T-helper 1 cell (primary cell): ENCODE measurements around the gene NXPH4.

Experiments used
- DNase-seq, 5 donors: peaks; one replicate each; pipeline ENCODE4 v3.0.0-alpha.2; 2012 to 2020

Gene NXPH4

DNA sequence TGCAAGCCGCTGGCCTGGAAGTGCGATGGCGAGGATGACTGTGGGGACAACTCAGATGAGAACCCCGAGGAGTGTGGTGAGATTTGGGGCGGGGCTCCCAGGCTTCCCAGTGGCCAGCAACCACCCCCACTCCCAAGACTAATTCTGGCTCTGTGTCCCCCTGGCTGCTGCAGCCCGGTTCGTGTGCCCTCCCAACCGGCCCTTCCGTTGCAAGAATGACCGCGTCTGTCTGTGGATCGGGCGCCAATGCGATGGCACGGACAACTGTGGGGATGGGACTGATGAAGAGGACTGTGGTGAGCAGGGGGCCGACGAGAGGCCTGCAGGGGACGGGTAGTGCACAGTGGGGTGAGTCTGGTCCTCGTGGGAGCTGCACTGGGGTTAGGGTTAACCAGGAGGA is 12.1 kb upstream of the NXPH4 start:
- DNase-seq, result no peak

DNA sequence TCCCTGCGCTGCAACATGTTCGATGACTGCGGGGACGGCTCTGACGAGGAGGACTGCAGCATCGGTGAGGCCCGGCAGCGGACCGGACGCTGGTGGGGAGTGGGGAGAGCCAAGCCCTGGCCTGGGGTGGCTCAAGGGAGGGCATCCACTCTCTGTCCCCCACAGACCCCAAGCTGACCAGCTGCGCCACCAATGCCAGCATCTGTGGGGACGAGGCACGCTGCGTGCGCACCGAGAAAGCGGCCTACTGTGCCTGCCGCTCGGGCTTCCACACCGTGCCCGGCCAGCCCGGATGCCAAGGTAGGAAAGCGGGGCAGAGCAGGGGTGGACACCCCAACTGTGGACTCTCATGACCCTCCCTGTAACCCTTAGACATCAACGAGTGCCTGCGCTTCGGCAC is 11.4 kb upstream of the NXPH4 start:
- no peak for DNase-seq

DNA sequence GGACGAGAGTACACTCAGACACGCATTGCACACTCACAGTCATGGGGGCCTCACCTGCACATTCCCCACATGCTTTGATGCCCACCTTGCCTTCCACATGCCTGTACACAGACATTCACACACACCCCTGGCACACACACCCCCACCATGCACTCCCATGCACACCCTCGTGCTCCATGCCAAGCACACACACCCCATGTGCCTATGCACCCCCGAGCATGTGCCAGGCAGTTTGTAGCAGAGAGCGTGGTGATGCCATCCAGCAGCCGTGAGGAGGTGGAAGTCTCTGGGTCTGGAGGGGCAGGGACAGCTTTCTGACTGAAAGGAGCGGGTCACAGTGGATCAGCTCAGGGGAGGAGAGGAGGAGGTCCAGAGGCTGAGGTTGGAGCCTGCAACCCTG is 10.7 kb upstream of the NXPH4 start:
- no peak for DNase-seq

DNA sequence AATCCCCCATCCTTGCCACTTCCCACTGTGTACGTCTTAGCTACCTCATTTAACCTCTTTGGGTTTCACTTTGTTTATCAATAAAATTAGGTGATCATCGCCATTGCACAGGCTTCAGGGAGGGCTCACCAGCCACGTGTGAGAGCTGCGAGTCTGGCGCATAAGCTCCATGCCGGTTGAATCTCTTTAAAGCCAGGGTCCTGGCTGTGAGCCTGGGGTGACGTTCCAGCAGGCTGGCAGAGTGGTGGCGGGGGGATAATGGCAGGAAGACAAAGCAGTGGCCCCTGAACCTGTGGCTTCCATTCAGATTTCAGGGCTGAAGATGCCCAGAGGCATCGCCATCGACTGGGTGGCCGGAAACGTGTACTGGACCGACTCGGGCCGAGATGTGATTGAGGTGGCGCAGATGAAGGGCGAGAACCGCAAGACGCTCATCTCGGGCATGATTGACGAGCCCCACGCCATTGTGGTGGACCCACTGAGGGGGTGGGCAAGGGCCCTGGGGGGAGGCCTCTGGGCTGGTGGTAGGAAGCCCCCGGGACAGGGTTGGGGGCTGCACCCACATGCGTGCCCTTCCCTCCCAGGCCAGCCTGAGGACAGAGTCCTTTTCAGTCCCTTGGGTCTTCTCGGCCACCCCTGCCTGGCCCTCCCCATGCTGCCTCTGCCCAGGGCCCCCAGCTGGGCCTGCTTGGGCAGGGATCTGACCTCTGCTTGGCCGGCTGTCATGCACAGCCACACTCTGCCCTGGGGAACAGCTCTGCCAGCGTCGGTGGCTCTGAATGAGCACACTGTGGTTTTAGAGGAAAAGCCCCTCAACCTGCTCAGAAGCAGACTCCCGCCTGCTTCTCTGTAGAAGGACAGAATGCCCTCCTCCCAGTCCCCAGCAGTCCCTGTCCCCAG is 8.6 kb upstream of the NXPH4 start:
- DNase-seq, result no peak

DNA sequence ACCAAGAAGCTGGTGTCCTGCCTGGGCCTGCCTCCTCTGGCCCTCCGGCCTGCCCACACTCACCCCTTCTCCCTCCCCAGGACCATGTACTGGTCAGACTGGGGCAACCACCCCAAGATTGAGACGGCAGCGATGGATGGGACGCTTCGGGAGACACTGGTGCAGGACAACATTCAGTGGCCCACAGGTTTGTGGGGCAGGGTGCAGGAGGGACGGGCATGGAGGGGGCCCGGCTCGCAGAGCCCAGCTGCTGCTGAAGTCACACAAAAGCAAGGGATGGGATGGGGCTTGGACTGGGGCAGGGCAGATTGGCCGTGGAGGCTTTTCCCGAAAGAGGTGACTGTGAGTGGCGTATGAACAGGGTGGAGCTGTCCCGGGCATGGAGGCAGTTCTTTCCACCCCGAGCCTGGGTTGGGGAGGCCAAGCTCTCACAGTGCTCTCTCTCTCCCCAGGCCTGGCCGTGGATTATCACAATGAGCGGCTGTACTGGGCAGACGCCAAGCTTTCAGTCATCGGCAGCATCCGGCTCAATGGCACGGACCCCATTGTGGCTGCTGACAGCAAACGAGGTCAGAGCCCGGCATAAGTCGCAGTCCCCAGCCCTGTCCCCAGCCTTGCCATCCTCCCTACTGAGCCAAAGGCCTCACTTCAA is 7.8 kb upstream of the NXPH4 start:
- no peak for DNase-seq

DNA sequence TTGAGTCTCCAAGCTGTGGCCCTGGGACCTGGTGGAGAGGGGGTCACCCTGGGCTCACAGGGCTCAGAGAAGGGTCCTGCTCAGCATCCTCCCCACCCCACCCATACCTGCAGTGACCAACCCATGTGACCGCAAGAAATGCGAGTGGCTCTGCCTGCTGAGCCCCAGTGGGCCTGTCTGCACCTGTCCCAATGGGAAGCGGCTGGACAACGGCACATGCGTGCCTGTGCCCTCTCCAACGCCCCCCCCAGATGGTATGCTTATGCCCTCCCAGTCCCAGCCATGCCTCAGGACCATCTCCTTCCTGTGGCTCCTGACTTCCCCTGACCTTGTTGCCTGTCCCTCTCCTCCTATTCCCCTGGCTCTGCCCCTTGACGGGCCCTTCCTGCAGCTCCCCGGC is 6.7 kb upstream of the NXPH4 start:
- DNase-seq, result no peak

DNA sequence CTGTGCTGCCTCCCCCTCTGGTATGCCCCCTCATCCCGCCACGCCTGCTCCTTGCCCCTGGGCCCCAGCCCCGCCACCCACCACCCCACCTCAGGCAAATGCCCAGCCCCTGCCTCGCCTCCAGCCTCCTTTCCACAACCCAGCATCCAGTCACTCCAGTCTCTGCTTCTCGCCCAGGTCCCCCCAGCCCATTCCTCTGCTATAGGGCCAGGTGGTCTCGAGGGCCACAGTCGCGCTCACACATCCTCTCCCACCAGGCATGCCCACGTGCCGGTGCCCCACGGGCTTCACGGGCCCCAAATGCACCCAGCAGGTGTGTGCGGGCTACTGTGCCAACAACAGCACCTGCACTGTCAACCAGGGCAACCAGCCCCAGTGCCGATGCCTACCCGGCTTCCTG is 6.1 kb upstream of the NXPH4 start:
- DNase-seq, result no peak

DNA sequence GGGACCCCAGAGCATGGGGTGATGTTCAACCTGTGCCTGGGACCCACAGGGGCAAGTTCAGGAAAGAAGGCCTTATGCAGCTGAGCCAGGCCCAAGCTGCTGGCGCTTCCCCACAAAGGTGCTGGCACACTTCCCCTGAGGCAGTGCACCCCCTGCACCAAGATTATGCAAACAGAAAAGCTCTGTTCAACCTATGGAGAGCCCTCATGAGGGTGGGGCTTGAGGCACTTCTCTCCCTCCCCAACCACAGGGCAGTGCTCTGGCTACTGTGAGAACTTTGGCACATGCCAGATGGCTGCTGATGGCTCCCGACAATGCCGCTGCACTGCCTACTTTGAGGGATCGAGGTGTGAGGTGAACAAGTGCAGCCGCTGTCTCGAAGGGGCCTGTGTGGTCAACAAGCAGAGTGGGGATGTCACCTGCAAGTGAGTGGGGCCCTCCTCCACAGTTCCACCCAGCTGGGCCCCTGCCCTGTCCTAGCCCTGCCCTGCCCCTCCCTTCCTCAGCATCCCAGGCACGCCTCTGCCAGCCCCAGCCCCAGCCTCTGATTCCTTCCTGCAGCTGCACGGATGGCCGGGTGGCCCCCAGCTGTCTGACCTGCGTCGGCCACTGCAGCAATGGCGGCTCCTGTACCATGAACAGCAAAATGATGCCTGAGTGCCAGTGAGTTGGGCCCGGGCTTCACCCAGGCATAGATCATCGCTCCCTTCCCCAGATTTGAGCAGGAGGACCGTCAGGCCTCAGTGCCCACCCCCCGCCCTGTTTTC is 5.5 kb upstream of the NXPH4 start:
- DNase-seq, result no peak

DNA sequence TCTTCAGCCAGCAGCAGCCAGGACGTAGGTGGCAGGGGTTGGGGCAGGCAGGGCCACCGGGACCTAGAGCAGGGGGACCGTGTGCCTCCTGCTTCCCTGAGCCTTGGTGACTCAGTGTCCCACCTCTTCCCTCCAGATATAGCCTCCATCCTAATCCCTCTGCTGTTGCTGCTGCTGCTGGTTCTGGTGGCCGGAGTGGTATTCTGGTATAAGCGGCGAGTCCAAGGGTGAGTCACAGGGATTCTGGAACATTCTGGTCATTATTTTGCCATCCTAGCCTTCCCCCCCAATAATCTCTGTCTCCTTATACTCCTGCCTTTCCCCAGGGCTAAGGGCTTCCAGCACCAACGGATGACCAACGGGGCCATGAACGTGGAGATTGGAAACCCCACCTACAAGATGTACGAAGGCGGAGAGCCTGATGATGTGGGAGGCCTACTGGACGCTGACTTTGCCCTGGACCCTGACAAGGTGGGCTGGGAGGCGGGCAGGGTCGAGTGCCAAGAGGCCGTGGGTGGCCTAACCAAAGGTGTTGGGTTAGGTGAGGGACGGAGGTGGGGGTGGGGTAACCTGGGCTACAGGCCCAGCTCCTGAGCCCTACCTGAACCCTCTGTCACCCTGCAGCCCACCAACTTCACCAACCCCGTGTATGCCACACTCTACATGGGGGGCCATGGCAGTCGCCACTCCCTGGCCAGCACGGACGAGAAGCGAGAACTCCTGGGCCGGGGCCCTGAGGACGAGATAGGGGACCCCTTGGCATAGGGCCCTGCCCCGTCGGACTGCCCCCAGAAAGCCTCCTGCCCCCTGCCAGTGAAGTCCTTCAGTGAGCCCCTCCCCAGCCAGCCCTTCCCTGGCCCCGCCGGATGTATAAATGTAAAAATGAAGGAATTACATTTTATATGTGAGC is 4.5 kb upstream of the NXPH4 start:
- DNase-seq, result no peak

DNA sequence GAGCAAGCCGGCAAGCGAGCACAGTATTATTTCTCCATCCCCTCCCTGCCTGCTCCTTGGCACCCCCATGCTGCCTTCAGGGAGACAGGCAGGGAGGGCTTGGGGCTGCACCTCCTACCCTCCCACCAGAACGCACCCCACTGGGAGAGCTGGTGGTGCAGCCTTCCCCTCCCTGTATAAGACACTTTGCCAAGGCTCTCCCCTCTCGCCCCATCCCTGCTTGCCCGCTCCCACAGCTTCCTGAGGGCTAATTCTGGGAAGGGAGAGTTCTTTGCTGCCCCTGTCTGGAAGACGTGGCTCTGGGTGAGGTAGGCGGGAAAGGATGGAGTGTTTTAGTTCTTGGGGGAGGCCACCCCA is 3.9 kb upstream of the NXPH4 start:
- DNase-seq, result no peak

DNA sequence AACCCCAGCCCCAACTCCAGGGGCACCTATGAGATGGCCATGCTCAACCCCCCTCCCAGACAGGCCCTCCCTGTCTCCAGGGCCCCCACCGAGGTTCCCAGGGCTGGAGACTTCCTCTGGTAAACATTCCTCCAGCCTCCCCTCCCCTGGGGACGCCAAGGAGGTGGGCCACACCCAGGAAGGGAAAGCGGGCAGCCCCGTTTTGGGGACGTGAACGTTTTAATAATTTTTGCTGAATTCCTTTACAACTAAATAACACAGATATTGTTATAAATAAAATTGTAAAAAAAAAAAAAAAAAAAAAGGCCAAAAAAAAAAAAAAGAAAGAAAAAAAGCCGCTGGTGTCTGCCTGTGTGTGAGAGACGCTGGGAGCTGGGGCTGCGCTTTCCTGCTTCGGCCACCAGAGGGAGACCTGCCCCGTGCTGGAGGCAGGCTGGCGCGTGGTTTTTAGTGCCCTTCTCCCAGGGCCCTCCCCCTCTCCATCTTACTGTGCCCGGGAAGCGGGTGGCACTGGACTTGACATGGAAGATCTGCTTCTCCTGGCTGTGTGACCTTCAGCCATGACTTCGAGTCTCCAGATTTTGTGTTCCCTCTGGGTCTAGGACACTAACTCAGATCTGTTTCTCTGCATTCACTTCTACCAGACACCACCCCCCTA is 3.4 kb upstream of the NXPH4 start:
- DNase-seq, result peak; percentile 65 to 80 (median 77)

DNA sequence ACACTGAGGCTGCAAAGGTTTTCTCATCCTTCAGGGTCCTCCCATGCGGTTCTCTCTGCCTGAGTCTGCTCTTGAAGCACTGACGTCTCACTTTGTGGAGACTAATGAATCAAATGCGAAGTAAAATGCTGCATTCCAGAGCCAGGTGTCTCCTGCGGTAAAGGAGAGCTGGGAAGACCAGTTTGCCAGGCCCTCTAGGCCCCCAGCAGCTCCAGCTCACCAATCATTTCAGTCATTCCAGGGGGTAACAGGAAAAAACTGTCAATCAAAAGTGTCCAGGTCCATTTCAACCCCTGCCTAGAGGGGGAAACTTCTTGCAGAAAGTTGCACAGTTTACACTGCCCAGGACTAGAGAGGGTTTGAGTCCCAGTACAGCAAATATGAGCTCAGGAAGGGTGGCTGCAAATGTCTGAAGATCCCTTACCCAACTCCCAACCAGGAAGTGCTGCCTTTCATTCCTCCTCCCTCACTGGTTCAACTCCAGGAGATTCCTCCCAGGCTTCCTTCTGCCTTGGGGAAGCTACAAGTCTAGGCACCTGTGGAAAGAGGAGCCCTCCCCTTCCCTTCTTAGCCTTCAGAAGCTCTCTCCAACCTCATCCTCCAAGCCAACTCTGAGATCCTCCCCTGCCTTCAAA is 2.7 kb upstream of the NXPH4 start:
- DNase-seq, result no peak

DNA sequence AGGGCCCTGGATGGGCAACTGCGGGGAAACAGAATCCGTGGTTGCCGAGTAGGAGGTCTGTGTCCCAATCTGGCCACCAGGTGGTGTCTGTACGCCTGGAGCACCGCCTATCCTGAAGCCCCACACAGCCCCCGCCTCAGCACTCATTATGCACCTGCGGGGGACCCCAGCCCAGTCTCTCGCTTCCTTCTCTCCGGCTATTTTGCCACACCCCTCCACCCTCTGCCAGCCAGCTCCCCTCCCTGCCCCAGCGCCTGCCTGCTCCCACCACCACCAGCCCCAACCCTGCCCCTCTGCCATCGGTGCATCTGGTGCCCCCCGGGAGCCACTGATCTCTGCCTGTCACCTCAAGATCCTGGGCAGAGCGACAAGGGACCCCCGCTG is 2.2 kb upstream of the NXPH4 start:
- peak; percentile 37 to 67 (median 54) for DNase-seq

DNA sequence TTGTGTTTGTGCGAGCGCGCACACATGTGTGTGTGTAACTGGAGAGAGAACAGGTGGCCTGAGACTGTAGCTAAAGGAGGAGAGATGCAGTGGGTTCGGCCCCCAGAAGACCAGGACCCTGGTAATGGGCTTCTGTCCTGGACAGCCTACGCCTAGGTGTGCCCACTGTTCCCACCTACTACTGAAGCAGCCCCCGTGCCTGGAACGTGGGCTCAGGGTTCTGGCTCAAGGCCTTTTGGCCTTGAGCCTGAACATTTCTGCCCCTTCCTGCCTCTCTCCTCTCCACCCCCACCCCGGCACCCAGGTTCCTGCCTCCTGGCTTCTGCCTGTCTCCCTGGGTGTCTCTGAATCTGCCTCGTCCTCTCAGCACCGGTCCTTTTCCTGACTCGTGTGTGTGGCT is 1.5 kb upstream of the NXPH4 start:
- DNase-seq, result no peak

DNA sequence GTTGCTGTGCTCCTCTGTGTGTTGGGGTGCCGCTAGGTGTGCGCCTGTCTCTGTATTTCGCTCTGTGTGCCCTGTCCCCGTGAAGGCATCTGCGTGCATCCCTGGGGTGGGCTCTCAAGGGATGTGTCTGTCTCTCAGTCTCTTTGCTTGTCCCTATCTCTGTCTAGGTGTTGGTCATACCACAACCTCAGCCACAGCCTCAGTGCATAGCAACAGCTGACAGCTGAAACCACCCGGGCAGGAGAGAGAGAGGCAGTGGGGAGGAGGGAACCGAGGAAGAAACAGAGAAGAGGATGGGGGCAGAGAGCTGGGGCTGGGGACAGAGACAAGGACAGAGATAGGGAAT is 953 bp upstream of the NXPH4 start:
- DNase-seq, result peak in 1 of 5 donors; percentile 60

DNA sequence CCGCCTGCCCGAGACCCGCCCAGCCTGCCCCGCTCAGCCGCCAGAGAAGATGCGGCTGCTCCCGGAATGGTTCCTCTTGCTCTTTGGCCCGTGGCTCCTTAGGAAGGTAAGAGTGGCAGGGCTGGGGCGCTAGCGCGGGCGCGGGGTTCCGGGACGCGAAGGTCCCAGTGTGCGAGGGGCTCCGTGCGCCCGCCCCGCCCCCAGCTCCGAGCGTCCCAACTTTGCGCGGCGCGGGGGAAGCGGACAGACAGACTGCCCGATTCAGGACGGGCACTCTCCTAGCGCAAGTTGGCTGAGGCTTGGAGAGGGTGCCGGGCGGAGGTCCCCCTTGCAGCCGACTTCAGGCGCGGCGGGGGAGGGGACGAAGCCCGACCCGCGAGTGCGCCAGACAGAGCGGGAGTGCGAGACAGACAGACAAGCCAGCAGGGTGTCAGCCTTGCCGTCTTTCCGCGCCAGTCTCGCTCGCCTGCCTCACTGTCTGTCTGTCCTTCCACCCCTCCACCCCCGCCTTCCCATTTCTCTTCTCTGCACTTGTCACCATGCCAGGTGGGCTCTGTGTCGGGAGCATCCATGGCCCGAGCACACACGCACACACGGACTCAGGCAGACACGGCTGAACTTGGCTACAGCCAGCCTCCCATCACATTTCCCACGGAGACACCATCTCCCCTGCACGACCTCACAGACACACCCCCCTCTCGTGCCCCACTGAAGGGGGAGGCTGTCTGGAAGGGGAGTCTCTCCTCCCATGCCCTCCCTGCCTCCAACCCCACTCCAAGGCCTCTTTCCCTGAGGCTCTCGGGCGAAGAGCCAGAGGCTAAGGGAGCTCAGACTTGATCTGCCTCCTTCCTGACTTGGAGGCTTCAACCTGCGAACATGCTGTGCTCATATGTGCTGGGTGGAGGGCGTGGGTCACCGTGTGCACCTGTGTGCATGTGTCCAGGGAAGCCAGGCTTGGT is 606 bp downstream of the NXPH4 start:
- peak in 1 of 5 donors; percentile 30 for DNase-seq

DNA sequence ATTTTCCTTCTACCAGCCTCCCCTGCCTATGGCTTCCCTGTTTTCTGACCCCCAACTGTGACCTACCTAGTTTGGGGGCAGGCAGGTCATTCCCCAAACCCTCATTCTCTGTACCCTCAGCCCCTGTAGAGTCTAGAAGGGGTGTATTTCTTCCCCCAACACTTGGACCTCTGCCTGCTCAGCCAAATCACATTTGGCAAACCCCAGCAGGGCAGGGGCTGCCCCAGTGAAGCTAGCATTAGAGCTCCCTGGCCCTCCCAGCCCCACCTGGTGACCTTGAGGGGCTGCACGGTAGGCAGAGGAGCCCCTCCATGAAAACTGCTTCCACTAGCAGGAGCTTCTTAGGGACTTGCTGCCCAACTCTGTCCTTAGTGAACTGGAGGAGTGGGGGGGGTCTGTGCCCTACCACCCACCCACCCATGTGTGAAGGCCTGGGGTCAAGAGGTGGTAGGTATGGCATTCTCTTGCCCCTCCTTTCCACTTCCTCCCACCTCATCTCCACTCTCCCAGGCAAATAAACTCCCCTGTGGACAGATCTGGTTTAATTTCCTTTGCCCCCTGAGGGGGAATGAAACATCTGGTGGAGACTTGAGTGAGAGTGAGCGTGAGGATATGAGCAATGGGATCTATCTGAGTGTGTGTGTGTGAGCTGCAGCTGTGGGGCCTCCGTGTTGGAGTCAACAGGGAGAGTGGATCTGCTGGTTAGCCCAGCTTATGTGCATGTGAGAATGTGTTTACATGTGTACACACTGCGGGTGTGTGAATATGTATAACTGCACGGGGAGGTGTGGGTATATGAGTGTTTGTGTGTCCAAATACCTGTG is 1.6 kb downstream of the NXPH4 start:
- DNase-seq, result no peak

DNA sequence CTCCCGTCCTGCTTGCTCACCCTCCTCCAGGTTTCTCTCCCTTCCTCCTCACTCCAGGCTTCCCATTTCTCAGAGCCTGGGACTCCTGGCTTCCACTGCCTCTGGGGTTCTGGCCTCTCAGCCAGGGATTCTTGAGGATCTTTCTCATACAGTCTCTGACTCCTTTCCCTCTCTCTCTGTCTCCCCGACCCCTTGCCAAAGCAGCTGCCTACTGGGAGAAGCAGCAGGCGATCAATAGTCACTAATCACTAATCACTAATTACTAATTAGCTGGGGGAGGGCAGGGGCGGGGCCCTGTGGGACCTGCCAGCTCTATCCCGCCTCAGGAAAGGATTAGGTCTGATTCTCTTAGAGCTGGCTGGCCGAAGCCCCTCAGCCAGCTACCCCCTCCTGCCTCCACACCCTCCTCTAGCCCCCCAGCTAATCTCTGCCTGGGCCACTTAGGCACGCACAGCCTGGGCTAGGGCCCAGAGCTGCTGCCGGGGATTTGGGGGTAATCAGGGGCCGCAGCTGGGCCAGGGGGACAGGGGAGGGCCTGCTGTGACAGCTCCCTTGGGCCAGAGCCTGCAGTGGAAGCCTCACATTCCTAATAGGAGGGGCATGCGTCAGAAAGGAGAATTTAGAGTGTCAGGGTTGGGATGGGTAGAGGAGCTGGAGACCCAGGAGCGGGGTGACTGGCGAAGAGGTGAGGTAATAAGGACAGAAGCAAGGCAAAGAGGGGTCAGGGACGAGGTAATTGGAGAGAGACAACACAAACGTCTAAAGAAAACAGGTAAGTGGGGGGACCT is 2.8 kb downstream of the NXPH4 start:
- no peak for DNase-seq
